ENCODE measurements around the gene RNF44.

GRCh38 chr5:176574297-176574591, 37.0 kb upstream of the RNF44 start:
- TF ChIP-seq POLR2AphosphoS5 (IDR thresholded peaks at IDR 0.05; ENCODE audit: low read depth, low read length) (no peak), FOXP2 (optimal IDR thresholded peaks at IDR 0.05; ENCODE audit: borderline replicate concordance, extremely low read depth, extremely low read length, insufficient read depth) (no peak), TAF1 (IDR thresholded peaks at IDR 0.05; ENCODE audit: borderline replicate concordance, insufficient read depth, low read length) (no peak), REST (IDR thresholded peaks at IDR 0.05; ENCODE audit: insufficient read depth in 1 of 2, low read depth in 2 of 2, low read length in 2 of 2) (no peak), SIN3A (IDR thresholded peaks at IDR 0.05; ENCODE audit: borderline replicate concordance, insufficient read depth, low read length) (no peak)
